A549 treated with AZD2906 at 1 μM for 4 hours (cell line): ENCODE results near the gene ATP6V0A1. TPM values are rescaled to one million over a fixed set of nuclear protein-coding genes. Genes with fewer than 3 reads are reported as not detected.

ENCODE experiments used
- total RNA-seq: library from RNA; stranded (reverse); fragments of 200-300 nt; extraction: Qiagen RNA extraction; gene quantifications from 5 replicates; pipeline ENCODE4 v1.2.3, GENCODE V29; 2022

The ATP6V0A1 gene
- 29.3 to 42.1 TPM (median 36.0 TPM) in 5 replicates for total RNA-seq

GRCh38 chr17:42458497-42459255 is at the start of gene ATP6V0A1:
Gene ATP6V0A1 (plus strand): TSS chr17:42458878. CDS start chr17:42460895, 2,017 bp downstream.

GRCh38 chr17:42422958-42423712 is 35.5 kb upstream of the ATP6V0A1 start, which contains the start of gene CAVIN1:
Gene CAVIN1 (minus strand): TSS chr17:42423256. CDS start chr17:42423097, 159 bp downstream.

GRCh38 chr17:42536048-42536371 is 77.3 kb downstream of the ATP6V0A1 start, which contains the start of gene NAGLU:
Gene NAGLU (plus strand): TSS chr17:42536241. CDS start chr17:42536273, 32 bp downstream.

GRCh38 chr17:42552736-42553135 is 94.1 kb downstream of the ATP6V0A1 start, which contains the start of gene HSD17B1:
Gene HSD17B1 (plus strand): TSS chr17:42552923. CDS start chr17:42552934, 11 bp downstream.

GRCh38 chr17:42561897-42562387 is 103.3 kb downstream of the ATP6V0A1 start, which contains the start of gene COASY:
Gene COASY (plus strand): TSS chr17:42562148. CDS start chr17:42562623, 475 bp downstream.

DNA sequence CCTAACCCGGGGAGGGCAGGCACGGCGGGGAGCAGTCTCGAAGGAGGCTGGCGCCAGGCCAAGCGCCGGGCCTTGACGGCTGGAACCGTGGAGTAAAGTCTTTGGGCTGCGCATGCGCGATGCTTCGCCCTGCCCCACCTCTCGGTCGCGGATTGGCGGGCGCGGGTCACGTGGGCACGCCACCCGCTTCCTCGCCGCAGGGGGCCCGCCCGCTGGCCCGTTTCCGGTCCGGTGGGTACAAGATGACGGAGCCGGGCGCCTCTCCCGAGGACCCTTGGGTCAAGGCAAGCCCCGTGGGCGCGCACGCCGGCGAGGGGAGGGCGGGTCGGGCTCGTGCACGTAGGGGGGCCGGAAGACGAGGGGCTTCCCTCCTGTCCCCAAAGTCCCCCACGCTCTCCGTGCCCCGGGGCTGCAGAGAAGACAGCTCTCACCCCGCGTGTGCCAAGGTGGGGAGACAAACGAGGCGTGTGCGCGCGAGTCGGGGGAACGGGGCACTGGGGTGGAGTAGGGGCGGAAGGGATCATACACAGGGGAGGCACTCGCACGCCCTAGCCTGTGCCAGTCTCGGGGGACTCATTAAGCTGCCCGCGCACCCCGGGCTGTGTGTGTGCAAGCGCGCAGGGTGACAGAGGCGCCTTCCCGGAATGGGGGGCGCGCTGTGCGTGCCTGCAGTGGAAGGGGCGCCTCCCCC is 108.3 kb downstream of the ATP6V0A1 start, which contains the start of gene MLX:
Gene MLX, plus strand, starts transcription at position 218 of the 691 bp plus-strand sequence. Its CDS starts 25 bp downstream, at position 243.

Other genes with a start within 250 kb of the ATP6V0A1 start
- 25.3 to 30.0 TPM (median 26.2 TPM) in 5 replicates for gene STAT5B, start 182.5 kb upstream of the ATP6V0A1 start, total RNA-seq
- 6.8 to 8.9 TPM (median 7.8 TPM) in 5 replicates for gene STAT5A, start 170.4 kb upstream of the ATP6V0A1 start, total RNA-seq
- 68.0 to 74.3 TPM (median 72.2 TPM) in 5 replicates for gene STAT3, start 70.4 kb upstream of the ATP6V0A1 start, total RNA-seq
- gene CAVIN1, start 35.6 kb upstream of the ATP6V0A1 start, total RNA-seq = 387 to 420 TPM (median 390 TPM) in 5 replicates
- gene NAGLU, start 77.4 kb downstream of the ATP6V0A1 start, total RNA-seq = 34.3 to 48.3 TPM (median 46.9 TPM) in 5 replicates
- gene HSD17B1, start 94.0 kb downstream of the ATP6V0A1 start, total RNA-seq = 0.95 to 1.8 TPM (median 1.5 TPM) in 5 replicates
- 103 to 126 TPM (median 118 TPM) in 5 replicates for gene COASY, start 103.3 kb downstream of the ATP6V0A1 start, total RNA-seq
- 58.2 to 62.5 TPM (median 61.8 TPM) in 5 replicates for gene MLX, start 108.2 kb downstream of the ATP6V0A1 start, total RNA-seq
- gene PSMC3IP, start 118.9 kb downstream of the ATP6V0A1 start, total RNA-seq = 30.0 to 33.0 TPM (median 31.6 TPM) in 5 replicates
- 23.5 to 29.0 TPM (median 26.5 TPM) in 5 replicates for gene RETREG3, start 150.5 kb downstream of the ATP6V0A1 start, total RNA-seq
- gene TUBG1, start 150.8 kb downstream of the ATP6V0A1 start, total RNA-seq = 134 to 147 TPM (median 139 TPM) in 5 replicates
- 15.2 to 22.9 TPM (median 20.9 TPM) in 5 replicates for gene TUBG2, start 200.4 kb downstream of the ATP6V0A1 start, total RNA-seq
- gene PLEKHH3, start 218.1 kb downstream of the ATP6V0A1 start, total RNA-seq = 9.6 to 17.7 TPM (median 16.1 TPM) in 5 replicates
- gene CCR10, start 223.0 kb downstream of the ATP6V0A1 start, total RNA-seq = 0.25 to 0.35 TPM (median 0.29 TPM) in 5 replicates
- gene CNTNAP1, start 223.7 kb downstream of the ATP6V0A1 start, total RNA-seq = 4.5 to 5.6 TPM (median 5.0 TPM) in 5 replicates